Suprapubic skin (tissue), 4 donors: ENCODE data around the gene MCU. TPM values are rescaled to one million over a fixed set of nuclear protein-coding genes. Genes with fewer than 3 reads are reported as not detected.

Experiments
- DNase-seq, 2 donors: peaks; one replicate each; pipeline ENCODE4 v3.0.0-alpha.2; 2019; ENCODE audit warnings: low spot score in 2 of 2
- H3K27ac ChIP-seq: fragments of 200-600 bp; sonication (generic); one replicate; pipeline ENCODE4 v1.5.1; 2019
- H3K27me3 ChIP-seq: fragments of 200-600 bp; sonication (generic); one replicate; pipeline ENCODE4 v1.5.1; 2019
- H3K36me3 ChIP-seq: fragments of 200-600 bp; sonication (generic); one replicate; pipeline ENCODE4 v1.5.1; 2019
- H3K4me1 ChIP-seq: fragments of 200-600 bp; sonication (generic); one replicate; pipeline ENCODE4 v1.5.1; 2019
- H3K4me3 ChIP-seq: fragments of 200-600 bp; sonication (generic); one replicate; pipeline ENCODE4 v1.5.1; 2019; ENCODE audit warnings: mild to moderate bottlenecking
- H3K9me3 ChIP-seq: fragments of 200-600 bp; sonication (generic); one replicate; pipeline ENCODE4 v1.5.1; 2019
- CTCF ChIP-seq, 2 donors: fragments of 200-600 bp in 1 of 2; fragments of 450-650 bp in 1 of 2; sonication (generic) in 1 of 2; IDR thresholded peaks; one replicate each; pipeline ENCODE4 v1.5.1; 2016 to 2019; ENCODE audit warnings: antibody characterized with exemption in 2 of 2, mild to moderate bottlenecking in 1 of 2, moderate library complexity in 1 of 2
- EP300 ChIP-seq: sonication (generic); formaldehyde crosslinking; IDR thresholded peaks from one replicate; pipeline ENCODE4 v1.6.1; 2017; ENCODE audit warnings: antibody characterized with exemption
- POLR2A ChIP-seq, 2 donors: fragments of 450-650 bp; IDR thresholded peaks; one replicate each; pipeline ENCODE4 v1.6.1; 2017; ENCODE audit warnings: antibody characterized with exemption in 2 of 2, mild to moderate bottlenecking in 2 of 2, moderate library complexity in 2 of 2
- POLR2AphosphoS5 ChIP-seq, 3 donors: sonication (generic); formaldehyde crosslinking; IDR thresholded peaks; one replicate each; pipeline ENCODE4 v1.6.1; 2017; ENCODE audit warnings: antibody characterized with exemption in 3 of 3
- WGBS: methylation state at CpG from one replicate; pipeline ENCODE4 v1.1.5; 2018; 5-methylcytosine and 5-hydroxymethylcytosine counted together
- total RNA-seq, 4 donors: library from RNA; depleted of rRNA; stranded (reverse); fragments of >200 nt; gene quantifications; one replicate each; pipeline ENCODE4 v1.1.0, GENCODE V29; 2016

MCU gene
- total RNA-seq, 4 donors from 2014 or later: 28.3 to 31.7 (median 29.7) TPM

GRCh38 chr10:72831696-72832409, 139.9 kb downstream of the MCU start:
- TF ChIP-seq POLR2AphosphoS5 (IDR thresholded peaks at IDR 0.05) (no peak), POLR2A (IDR thresholded peaks at IDR 0.05) (no peak), CTCF (IDR thresholded peaks at IDR 0.05) (no peak), EP300 (no peak)
- Histone ChIP-seq H3K27me3 (no peaks in the 10 kb centered on the region), H3K4me1 (peaks cover 8% of the 10 kb centered on the region), H3K4me3 (no peak overlapping the region), H3K36me3 (peaks cover 5% of the 10 kb centered on the region), H3K9me3 (no peaks in the 10 kb centered on the region), H3K27ac (no peak overlapping the region)
- WGBS: 61% methylated on average over 8 of the region's 8 CpGs
- no peak for DNase-seq

- no peak overlapping the region for H3K27ac ChIP-seq
- no peak for DNase-seq
- H3K4me3 ChIP-seq: no peak overlapping the region
- H3K27me3 ChIP-seq: no peaks in the 10 kb centered on the region
- peaks cover 5% of the 10 kb centered on the region for H3K36me3 ChIP-seq
- TF ChIP-seq POLR2A (IDR thresholded peaks at IDR 0.05): no peak
- TF ChIP-seq POLR2AphosphoS5 (IDR thresholded peaks at IDR 0.05): no peak
- no peak for TF ChIP-seq EP300
- TF ChIP-seq CTCF (IDR thresholded peaks at IDR 0.05): no peak
- H3K9me3 ChIP-seq: no peaks in the 10 kb centered on the region
- peaks cover 8% of the 10 kb centered on the region for H3K4me1 ChIP-seq
These were observed 140.8 kb downstream of the MCU start for GRCh38 chr10:72832701-72833100.

GRCh38 chr10:72834183-72834825, 142.4 kb downstream of the MCU start:
- Histone ChIP-seq H3K4me3 (no peak overlapping the region), H3K27me3 (no peaks in the 10 kb centered on the region), H3K9me3 (no peaks in the 10 kb centered on the region), H3K36me3 (peaks cover 5% of the 10 kb centered on the region), H3K27ac (no peak overlapping the region), H3K4me1 (peaks cover 8% of the 10 kb centered on the region)
- 64% methylated on average over 5 of the region's 5 CpGs for WGBS
- no peak for DNase-seq
- TF ChIP-seq EP300 (no peak), CTCF (IDR thresholded peaks at IDR 0.05) (peak; percentile 46 to 65)

GRCh38 chr10:72840319-72840718, 148.4 kb downstream of the MCU start:
- Histone ChIP-seq H3K4me3 (no peak overlapping the region), H3K9me3 (no peaks in the 10 kb centered on the region), H3K27ac (no peak overlapping the region), H3K4me1 (no peaks in the 10 kb centered on the region), H3K27me3 (no peaks in the 10 kb centered on the region), H3K36me3 (no peaks in the 10 kb centered on the region)
- no peak for DNase-seq
- TF ChIP-seq POLR2A (IDR thresholded peaks at IDR 0.05) (no peak), CTCF (IDR thresholded peaks at IDR 0.05) (no peak), EP300 (no peak), POLR2AphosphoS5 (IDR thresholded peaks at IDR 0.05) (no peak)

- DNase-seq: no peak
- H3K36me3 ChIP-seq: no peaks in the 10 kb centered on the region
- no peak overlapping the region for H3K4me3 ChIP-seq
- H3K4me1 ChIP-seq: no peaks in the 10 kb centered on the region
- H3K27ac ChIP-seq: no peak overlapping the region
- H3K9me3 ChIP-seq: no peaks in the 10 kb centered on the region
- no peaks in the 10 kb centered on the region for H3K27me3 ChIP-seq
- TF ChIP-seq POLR2AphosphoS5 (IDR thresholded peaks at IDR 0.05) (no peak), EP300 (no peak), CTCF (IDR thresholded peaks at IDR 0.05) (no peak), POLR2A (IDR thresholded peaks at IDR 0.05) (no peak)
- 57% methylated on average over 5 of the region's 5 CpGs for WGBS
These were observed 149.5 kb downstream of the MCU start for GRCh38 chr10:72841487-72841886.
